Measurements from ENCODE around the gene TOMM22.

Gene TOMM22

DNA sequence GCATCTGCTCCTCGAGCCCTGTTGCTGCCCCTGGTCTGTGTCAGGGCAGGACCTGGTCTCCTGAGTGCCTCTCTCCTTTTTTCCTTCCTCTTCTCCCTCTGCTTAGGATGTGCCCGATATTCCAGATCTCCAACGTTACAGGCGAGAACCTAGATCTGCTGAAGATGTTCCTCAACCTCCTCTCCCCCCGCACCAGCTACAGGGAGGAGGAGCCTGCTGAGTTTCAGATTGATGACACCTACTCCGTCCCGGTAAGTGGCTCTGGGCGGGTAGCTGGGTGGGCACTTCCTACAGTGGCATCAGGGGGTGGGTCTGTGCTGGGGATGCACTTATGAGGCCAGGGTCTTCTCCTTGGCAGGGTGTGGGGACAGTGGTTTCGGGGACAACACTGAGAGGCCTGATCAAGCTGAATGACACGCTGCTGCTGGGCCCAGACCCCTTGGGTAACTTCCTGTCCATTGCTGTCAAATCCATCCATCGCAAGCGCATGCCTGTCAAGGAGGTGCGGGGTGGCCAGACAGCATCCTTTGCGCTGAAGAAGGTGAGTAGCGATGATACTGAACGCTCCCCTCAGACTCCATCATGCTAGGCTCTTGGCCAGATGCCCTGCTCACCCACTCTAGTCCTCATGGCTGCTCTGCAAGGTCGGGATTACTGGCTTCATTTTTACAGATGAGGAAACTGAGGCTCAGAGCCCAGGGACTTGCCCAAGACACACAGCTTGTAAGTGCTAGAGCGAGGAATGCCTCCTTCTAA is 44.3 kb downstream of the TOMM22 start:
- Histone ChIP-seq H3K79me2 (ENCODE audit: low read length) (peaks cover 30% of the 10 kb centered on the region), H3K9ac (ENCODE audit: low read length) (no peak overlapping the region), H3K4me2 (ENCODE audit: low read depth, low read length) (no peak overlapping the region), H3K9me3 (replicated peaks; ENCODE audit: insufficient read depth, low read length) (no peaks in the 10 kb centered on the region), H3K27me3 (replicated peaks; ENCODE audit: insufficient read depth, low read length) (no peaks in the 10 kb centered on the region), H4K20me1 (ENCODE audit: insufficient read depth, low read length) (no peaks in the 10 kb centered on the region), H3K27ac (ENCODE audit: low read length) (no peak overlapping the region), H3K9me2 (replicated peaks; ENCODE audit: insufficient read depth, low read length) (no peaks in the 10 kb centered on the region), H2AFZ (ENCODE audit: low read length) (no peak overlapping the region), H3K4me3 (ENCODE audit: low read length) (no peak overlapping the region), H3K36me3 (replicated peaks; ENCODE audit: insufficient read depth, low read length) (peaks cover 16% of the 10 kb centered on the region), H3F3A (ENCODE audit: insufficient read depth, low read length) (peaks cover 14% of the 10 kb centered on the region; the same call in 1 of the 2 replicates), H3K4me1 (ENCODE audit: low read length) (no peaks in the 10 kb centered on the region)
- DNase-seq: peak; percentile 2
- TF ChIP-seq EZH2 (optimal IDR thresholded peaks at IDR 0.05; ENCODE audit: low read depth, low read length) (no peak), CTCF (IDR thresholded peaks at IDR 0.05; ENCODE audit: low read length) (no peak), EZH2phosphoT487 (IDR thresholded peaks at IDR 0.05; ENCODE audit: low read length) (no peak)

DNA sequence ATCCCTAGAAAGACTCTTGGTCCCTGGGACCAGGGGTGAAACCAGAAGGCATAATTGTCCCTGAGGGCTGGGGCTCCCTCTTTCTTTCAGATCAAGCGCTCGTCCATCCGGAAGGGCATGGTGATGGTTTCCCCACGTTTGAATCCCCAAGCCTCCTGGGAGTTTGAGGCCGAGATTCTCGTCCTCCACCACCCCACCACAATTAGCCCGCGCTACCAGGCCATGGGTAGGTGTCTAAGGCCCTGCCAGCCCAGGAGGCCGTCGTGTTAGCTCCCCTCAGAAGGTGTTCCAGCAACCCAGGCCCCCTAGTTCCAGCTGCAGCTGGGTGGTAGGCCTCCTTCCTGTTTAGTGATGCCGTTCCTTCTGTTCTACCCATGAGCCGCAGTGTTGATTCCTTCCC is 45.4 kb downstream of the TOMM22 start:
- Histone ChIP-seq H3K36me3 (replicated peaks; ENCODE audit: insufficient read depth, low read length) (peaks cover 16% of the 10 kb centered on the region), H3K9me3 (replicated peaks; ENCODE audit: insufficient read depth, low read length) (no peaks in the 10 kb centered on the region), H3K9me2 (replicated peaks; ENCODE audit: insufficient read depth, low read length) (no peaks in the 10 kb centered on the region), H3K4me2 (ENCODE audit: low read depth, low read length) (no peak overlapping the region), H3F3A (ENCODE audit: insufficient read depth, low read length) (peaks cover 17% of the 10 kb centered on the region), H3K27ac (ENCODE audit: low read length) (no peak overlapping the region), H3K4me1 (ENCODE audit: low read length) (no peaks in the 10 kb centered on the region), H3K9ac (ENCODE audit: low read length) (no peak overlapping the region), H3K79me2 (ENCODE audit: low read length) (peaks cover 23% of the 10 kb centered on the region; the same call in 1 of the 2 replicates), H2AFZ (ENCODE audit: low read length) (no peak overlapping the region), H3K27me3 (replicated peaks; ENCODE audit: insufficient read depth, low read length) (no peaks in the 10 kb centered on the region), H3K4me3 (ENCODE audit: low read length) (no peak overlapping the region), H4K20me1 (ENCODE audit: insufficient read depth, low read length) (no peaks in the 10 kb centered on the region)
- peak; percentile 2 for DNase-seq
- no peak for TF ChIP-seq EZH2phosphoT487 (IDR thresholded peaks at IDR 0.05; ENCODE audit: low read length)
- TF ChIP-seq EZH2 (optimal IDR thresholded peaks at IDR 0.05; ENCODE audit: low read depth, low read length): no peak
- TF ChIP-seq CTCF (IDR thresholded peaks at IDR 0.05; ENCODE audit: low read length): no peak

DNA sequence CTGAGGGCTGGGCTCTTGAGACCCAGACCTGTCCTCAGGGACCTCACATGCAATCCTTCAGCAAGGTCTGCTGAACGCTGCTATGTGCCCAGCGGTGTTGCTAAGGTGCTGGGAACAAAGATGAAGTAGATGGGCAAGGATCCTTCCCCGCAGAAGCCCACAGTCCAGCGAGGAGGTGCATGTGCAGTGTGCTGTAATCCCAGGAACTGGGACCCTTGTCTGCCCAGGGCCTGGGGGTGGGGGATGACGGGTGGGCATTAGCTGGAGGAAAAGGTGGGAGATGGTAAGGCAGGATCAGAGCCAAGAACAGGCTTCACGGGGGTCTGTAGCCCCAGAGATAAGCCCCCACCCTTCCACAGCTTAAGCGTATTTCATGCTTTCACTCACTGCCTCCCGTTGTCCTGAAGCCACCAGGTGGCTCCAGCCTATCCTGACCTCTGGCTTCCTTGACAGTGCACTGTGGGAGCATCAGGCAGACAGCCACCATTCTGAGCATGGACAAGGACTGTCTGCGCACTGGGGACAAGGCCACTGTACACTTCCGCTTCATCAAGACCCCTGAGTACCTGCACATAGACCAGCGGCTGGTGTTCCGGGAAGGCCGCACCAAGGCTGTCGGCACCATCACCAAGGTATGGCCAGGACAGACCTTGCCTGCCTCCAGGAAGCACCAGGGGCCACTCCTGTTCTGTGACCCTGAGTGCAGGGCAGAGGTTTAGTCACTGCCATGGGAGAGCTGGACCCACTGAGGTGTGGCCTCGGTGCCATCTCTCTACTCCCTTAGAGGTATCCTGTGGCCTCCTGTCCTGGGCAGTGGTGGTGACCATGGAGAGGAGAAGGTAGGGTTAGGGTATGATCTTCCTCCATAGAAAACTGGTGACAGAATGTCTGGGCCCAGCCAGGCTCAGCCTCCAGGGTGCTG is 46.0 kb downstream of the TOMM22 start:
- no peak for TF ChIP-seq EZH2 (optimal IDR thresholded peaks at IDR 0.05; ENCODE audit: low read depth, low read length)
- TF ChIP-seq EZH2phosphoT487 (IDR thresholded peaks at IDR 0.05; ENCODE audit: low read length): no peak
- TF ChIP-seq CTCF (IDR thresholded peaks at IDR 0.05; ENCODE audit: low read length): no peak
- H3F3A ChIP-seq (ENCODE audit: insufficient read depth, low read length): peaks cover 20% of the 10 kb centered on the region
- H3K27me3 ChIP-seq (replicated peaks; ENCODE audit: insufficient read depth, low read length): no peaks in the 10 kb centered on the region
- no peak overlapping the region for H3K4me2 ChIP-seq (ENCODE audit: low read depth, low read length)
- peaks cover 11% of the 10 kb centered on the region for H3K36me3 ChIP-seq (replicated peaks; ENCODE audit: insufficient read depth, low read length)
- H2AFZ ChIP-seq (ENCODE audit: low read length): no peak overlapping the region
- DNase-seq: peak; percentile 2
- H3K4me3 ChIP-seq (ENCODE audit: low read length): no peak overlapping the region
- no peaks in the 10 kb centered on the region for H3K9me2 ChIP-seq (replicated peaks; ENCODE audit: insufficient read depth, low read length)
- 0 out of 2 replicates have a peak, but pooled peaks cover 18% of the 10 kb centered on the region for H3K79me2 ChIP-seq (ENCODE audit: low read length)
- no peaks in the 10 kb centered on the region for H3K9me3 ChIP-seq (replicated peaks; ENCODE audit: insufficient read depth, low read length)
- no peak overlapping the region for H3K9ac ChIP-seq (ENCODE audit: low read length)
- H3K27ac ChIP-seq (ENCODE audit: low read length): no peak overlapping the region
- H3K4me1 ChIP-seq (ENCODE audit: low read length): no peaks in the 10 kb centered on the region
- no peaks in the 10 kb centered on the region for H4K20me1 ChIP-seq (ENCODE audit: insufficient read depth, low read length)

Measured in MM.1S (cell line).